ENCODE measurements around the gene KCNK4.
A peak's percentile ranks its signal among the peaks of the same experiment; 100 is the strongest.

Gene KCNK4

GRCh38 chr11:64290352-64291261, 495 bp upstream of the KCNK4 start:
- no peak for DNase-seq (ENCODE audit: low read depth in 2 of 2)

GRCh38 chr11:64291752-64292459, 804 bp downstream of the KCNK4 start:
- DNase-seq (ENCODE audit: low read depth in 2 of 2), result no peak

GRCh38 chr11:64292460-64293254, 1.6 kb downstream of the KCNK4 start:
- DNase-seq (ENCODE audit: low read depth in 2 of 2), result no peak

GRCh38 chr11:64294774-64295173, 3.7 kb downstream of the KCNK4 start:
- DNase-seq (ENCODE audit: low read depth in 2 of 2), result no peak

- no peak for DNase-seq (ENCODE audit: low read depth in 2 of 2)
These were observed 4.7 kb downstream of the KCNK4 start for GRCh38 chr11:64295760-64296159.

GRCh38 chr11:64296236-64296635, 5.1 kb downstream of the KCNK4 start:
- DNase-seq (ENCODE audit: low read depth in 2 of 2), result no peak

- DNase-seq (ENCODE audit: low read depth in 2 of 2), result no peak
These were observed 6.0 kb downstream of the KCNK4 start for GRCh38 chr11:64296830-64297698.

GRCh38 chr11:64297699-64298358, 6.7 kb downstream of the KCNK4 start:
- no peak for DNase-seq (ENCODE audit: low read depth in 2 of 2)

- DNase-seq (ENCODE audit: low read depth in 2 of 2), result no peak
These were observed 8.1 kb downstream of the KCNK4 start for GRCh38 chr11:64298966-64299846.

- no peak for DNase-seq (ENCODE audit: low read depth in 2 of 2)
These were observed 8.9 kb downstream of the KCNK4 start, which contains the start of gene CATSPERZ for GRCh38 chr11:64299847-64300648. Gene CATSPERZ (plus strand): TSS chr11:64300358. CDS start chr11:64300411, 53 bp downstream.

GRCh38 chr11:64303109-64304031, 12.3 kb downstream of the KCNK4 start:
- no peak for DNase-seq (ENCODE audit: low read depth in 2 of 2)

- DNase-seq (ENCODE audit: low read depth in 2 of 2), result no peak
These were observed 12.9 kb downstream of the KCNK4 start for GRCh38 chr11:64304032-64304315.

- DNase-seq (ENCODE audit: low read depth in 2 of 2), result peak; percentile 88 to 92
These were observed 13.4 kb downstream of the KCNK4 start for GRCh38 chr11:64304316-64305072.

- DNase-seq (ENCODE audit: low read depth in 2 of 2), result peak; percentile 99 to 100
These were observed 14.1 kb downstream of the KCNK4 start, which contains the start of gene ESRRA for GRCh38 chr11:64305075-64305690. Gene ESRRA (plus strand): TSS chr11:64305524. CDS start chr11:64307180, 1,656 bp downstream.

GRCh38 chr11:64305691-64306562, 14.8 kb downstream of the KCNK4 start:
- DNase-seq (ENCODE audit: low read depth in 2 of 2), result peak; percentile 40 to 49

- DNase-seq (ENCODE audit: low read depth in 2 of 2), result no peak
These were observed 15.4 kb downstream of the KCNK4 start for GRCh38 chr11:64306563-64306875.

All from stimulated activated CD8-positive, alpha-beta memory T cell treated with anti-CD3 and anti-CD28 coated beads, Interleukin-2, amount 100 ng/mL, for 1 hour (primary cell).